T-helper 1 cell treated with Interleukin-12 subunit alpha and Interleukin-12 subunit beta and Interleukin-4 antibody, amounts not matched to agents 30 μg/mL and 1 μg/mL, for 36 hours (primary cell): Measurements from ENCODE around the gene ZSWIM4.
"Not testable (repeated sequence)": the region's sequence is repeated elsewhere in the genome, so short reads cannot be mapped to it uniquely, and the experiment has no call there.

ENCODE experiments used
- H3K27ac Mint-ChIP-seq: one replicate; pipeline ENCODE4 v1.8.0; 2021; ENCODE audit warnings: mild to moderate bottlenecking, mixed read lengths
- H3K27me3 Mint-ChIP-seq: one replicate; pipeline ENCODE4 v1.8.0; 2021; ENCODE audit warnings: low read depth, mixed read lengths
- H3K36me3 Mint-ChIP-seq: one replicate; pipeline ENCODE4 v1.8.0; 2021; ENCODE audit warnings: low read depth, mixed read lengths
- H3K4me1 Mint-ChIP-seq: one replicate; pipeline ENCODE4 v1.8.0; 2021; ENCODE audit warnings: low read depth, mixed read lengths
- H3K4me3 Mint-ChIP-seq: one replicate; pipeline ENCODE4 v1.8.0; 2021; ENCODE audit warnings: mild to moderate bottlenecking, moderate library complexity, mixed read lengths
- H3K9me3 Mint-ChIP-seq: one replicate; pipeline ENCODE4 v1.8.0; 2021; ENCODE audit warnings: mixed read lengths

The ZSWIM4 gene

GRCh38 chr19:13794757-13795589 lies at the start of gene ZSWIM4:
ZSWIM4 (plus strand) TSS chr19:13795443; CDS start chr19:13795649, 206 bp downstream.
- peak within 1 kb of the TSS; percentile 97 for H3K4me3 Mint-ChIP-seq
- no peaks in the 10 kb centered on the region for H3K9me3 Mint-ChIP-seq
- H3K4me1 Mint-ChIP-seq, result peaks cover 28% of the 10 kb centered on the region
- H3K27ac Mint-ChIP-seq, result peak within 1 kb of the TSS; percentile 96
- H3K36me3 Mint-ChIP-seq, result no peaks in the 10 kb centered on the region
- H3K27me3 Mint-ChIP-seq, result no peaks in the 10 kb centered on the region

GRCh38 chr19:13747098-13747453 lies 48.2 kb upstream of the ZSWIM4 start:
- H3K36me3 Mint-ChIP-seq, result peaks cover 2% of the 10 kb centered on the region
- H3K9me3 Mint-ChIP-seq, result peaks cover 7% of the 10 kb centered on the region
- no peaks in the 10 kb centered on the region for H3K27me3 Mint-ChIP-seq
- peak overlapping the region; percentile 36 for H3K27ac Mint-ChIP-seq
- H3K4me1 Mint-ChIP-seq, result peaks cover 14% of the 10 kb centered on the region
- peak overlapping the region; percentile 87 for H3K4me3 Mint-ChIP-seq

DNA sequence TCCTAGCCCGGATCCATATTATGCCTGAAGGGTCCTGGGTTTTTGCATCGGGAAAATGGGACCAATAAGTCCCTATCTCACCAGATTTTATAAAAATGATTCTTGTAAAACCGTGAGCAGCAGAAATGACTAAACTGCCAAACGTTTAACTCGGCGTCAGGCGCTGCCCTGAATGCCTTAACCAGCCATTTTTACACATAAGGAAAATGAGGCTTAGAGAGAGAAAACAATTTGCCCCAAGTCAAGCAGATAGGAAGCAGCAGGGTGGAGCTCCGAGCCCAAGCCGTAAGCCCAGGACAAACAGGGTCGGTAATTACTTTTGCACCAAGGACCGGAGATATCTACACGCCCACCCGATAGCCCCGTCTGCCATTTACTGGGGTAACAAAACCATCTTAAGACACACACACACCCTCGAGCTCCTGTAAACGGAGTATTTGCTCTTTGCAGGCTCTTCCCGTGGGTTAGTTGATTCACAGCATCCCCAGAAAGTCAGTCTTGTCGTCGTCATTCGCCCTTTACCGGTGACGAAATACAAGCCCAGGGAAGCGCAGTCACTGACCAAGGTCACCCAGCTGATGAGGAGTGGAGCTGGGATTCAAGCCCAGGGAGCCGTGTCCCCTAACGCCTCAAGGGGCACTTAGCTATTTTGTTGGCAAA lies 46.9 kb upstream of the ZSWIM4 start:
- peak overlapping the region; percentile 93 for H3K27ac Mint-ChIP-seq
- no peaks in the 10 kb centered on the region for H3K27me3 Mint-ChIP-seq
- peak overlapping the region; percentile 87 for H3K4me3 Mint-ChIP-seq
- peaks cover 7% of the 10 kb centered on the region for H3K9me3 Mint-ChIP-seq
- peaks cover 2% of the 10 kb centered on the region for H3K36me3 Mint-ChIP-seq
- peaks cover 14% of the 10 kb centered on the region for H3K4me1 Mint-ChIP-seq

GRCh38 chr19:13751436-13751835 lies 43.8 kb upstream of the ZSWIM4 start:
- Mint-ChIP-seq H3K27ac (no peak overlapping the region), H3K36me3 (peaks cover 16% of the 10 kb centered on the region), H3K27me3 (no peaks in the 10 kb centered on the region), H3K4me1 (peaks cover 14% of the 10 kb centered on the region), H3K9me3 (peaks cover 7% of the 10 kb centered on the region), H3K4me3 (no peak overlapping the region)

DNA sequence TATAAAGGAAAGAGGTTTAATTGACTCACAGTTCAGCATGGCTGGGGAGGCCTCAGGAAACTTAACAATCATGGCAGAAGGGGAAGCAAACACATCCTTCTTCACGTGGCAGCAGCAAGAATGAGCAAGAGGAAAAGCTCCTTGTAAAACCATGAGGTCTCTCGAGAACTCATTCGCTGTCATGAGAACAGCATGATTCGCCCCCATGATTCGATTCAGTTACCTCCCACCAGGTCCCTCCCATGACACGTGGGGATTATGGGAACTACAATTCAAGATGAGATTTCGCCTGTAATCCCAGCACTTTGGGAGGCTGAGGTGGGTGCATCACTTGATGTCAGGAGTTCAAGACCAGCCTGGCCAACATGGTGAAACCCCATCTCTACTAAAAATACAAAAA lies 41.6 kb upstream of the ZSWIM4 start:
- Mint-ChIP-seq H3K36me3 (peaks cover 26% of the 10 kb centered on the region), H3K4me1 (peaks cover 10% of the 10 kb centered on the region)
- H3K27ac Mint-ChIP-seq, H3K9me3 Mint-ChIP-seq, H3K4me3 Mint-ChIP-seq, H3K27me3 Mint-ChIP-seq: not testable (repeated sequence)

DNA sequence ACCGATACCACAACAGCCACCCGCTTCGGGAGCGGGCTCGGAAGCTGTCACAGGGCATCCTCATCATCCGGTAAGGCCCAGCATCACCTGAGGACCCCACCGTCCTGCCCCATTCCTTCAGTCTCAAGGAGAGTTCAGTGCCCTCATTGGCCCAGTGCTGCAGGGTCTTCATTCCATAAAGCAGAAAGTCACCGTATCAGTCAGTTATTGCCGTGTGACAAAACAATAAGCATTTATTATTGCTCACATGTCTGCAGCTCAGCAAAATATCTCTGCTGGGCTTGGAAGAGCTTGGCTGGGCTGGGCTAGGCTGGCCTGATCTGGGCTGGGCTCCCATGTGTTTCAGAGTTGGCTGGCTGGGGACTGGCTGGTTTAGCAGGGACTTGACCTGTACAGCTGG lies 39.0 kb upstream of the ZSWIM4 start:
- H3K4me1 Mint-ChIP-seq, result peaks cover 1% of the 10 kb centered on the region
- H3K36me3 Mint-ChIP-seq, result peaks cover 27% of the 10 kb centered on the region
- no peaks in the 10 kb centered on the region for H3K9me3 Mint-ChIP-seq
- H3K27ac Mint-ChIP-seq, result no peak overlapping the region
- H3K4me3 Mint-ChIP-seq, result no peak overlapping the region
- no peaks in the 10 kb centered on the region for H3K27me3 Mint-ChIP-seq

DNA sequence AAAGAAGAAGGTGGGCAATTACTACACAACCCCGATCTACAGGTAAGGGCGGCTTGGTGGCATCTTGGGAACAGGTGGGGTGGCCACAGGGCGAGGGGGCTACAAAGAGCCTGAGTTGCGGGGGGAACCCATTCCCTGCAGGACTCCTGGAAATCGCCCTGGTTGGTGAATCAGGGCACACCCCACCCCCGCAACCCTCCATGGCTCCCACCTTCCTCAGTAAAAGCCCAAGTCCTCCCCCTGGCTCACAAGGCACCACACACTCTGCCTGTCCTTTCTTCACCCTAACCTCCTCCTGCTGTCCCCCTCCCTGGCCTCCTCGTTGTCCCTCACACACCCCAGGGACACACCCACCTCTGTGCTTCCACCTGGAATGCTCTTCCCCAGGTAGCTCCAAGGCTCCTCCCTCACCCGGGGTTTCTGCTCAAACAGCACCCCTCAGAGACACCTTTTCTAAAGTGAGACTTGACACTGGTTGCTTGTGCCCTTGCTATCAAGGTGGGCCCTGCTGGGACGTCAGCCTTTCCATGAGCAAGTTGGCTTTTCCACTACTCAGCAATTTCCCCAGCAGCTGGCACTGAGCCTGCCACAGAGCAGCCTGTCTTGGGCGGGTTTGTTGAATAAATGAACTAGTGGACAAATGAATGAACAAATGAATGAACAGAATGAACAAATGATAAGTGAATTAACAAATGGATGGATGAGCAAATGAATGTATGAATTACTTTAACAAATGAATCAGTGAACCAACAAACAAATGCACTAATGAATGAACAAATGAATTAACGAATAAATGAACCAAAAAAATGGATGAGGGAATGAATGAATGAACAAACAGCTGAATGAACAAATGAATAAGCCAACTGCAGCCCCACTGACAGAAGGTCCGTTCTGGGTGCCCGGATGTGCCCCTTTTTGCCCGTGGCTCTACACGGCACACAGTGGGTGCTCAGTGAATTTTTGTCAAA lies 37.2 kb upstream of the ZSWIM4 start:
- no peak overlapping the region for H3K4me3 Mint-ChIP-seq
- no peaks in the 10 kb centered on the region for H3K9me3 Mint-ChIP-seq
- H3K4me1 Mint-ChIP-seq, result peaks cover 1% of the 10 kb centered on the region
- H3K27me3 Mint-ChIP-seq, result no peaks in the 10 kb centered on the region
- peaks cover 33% of the 10 kb centered on the region for H3K36me3 Mint-ChIP-seq
- H3K27ac Mint-ChIP-seq, result no peak overlapping the region

DNA sequence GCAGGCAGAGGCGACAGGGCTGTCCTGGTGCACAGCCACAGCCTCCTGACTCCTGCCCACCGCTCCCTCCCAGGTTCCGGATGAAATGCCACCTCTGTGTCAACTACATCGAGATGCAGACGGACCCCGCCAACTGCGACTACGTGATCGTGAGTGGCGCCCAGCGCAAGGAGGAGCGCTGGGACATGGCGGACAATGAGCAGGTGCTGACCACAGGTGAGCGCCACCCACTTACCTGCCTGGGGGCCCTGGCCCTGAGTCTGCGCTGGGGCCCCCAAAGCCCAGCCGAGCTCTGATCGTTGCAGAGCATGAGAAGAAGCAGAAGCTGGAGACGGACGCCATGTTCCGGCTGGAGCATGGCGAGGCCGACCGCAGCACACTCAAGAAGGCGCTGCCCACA lies 36.4 kb upstream of the ZSWIM4 start:
- H3K9me3 Mint-ChIP-seq, result no peaks in the 10 kb centered on the region
- H3K36me3 Mint-ChIP-seq, result peaks cover 31% of the 10 kb centered on the region
- H3K27ac Mint-ChIP-seq, result no peak overlapping the region
- no peaks in the 10 kb centered on the region for H3K27me3 Mint-ChIP-seq
- no peak overlapping the region for H3K4me3 Mint-ChIP-seq
- H3K4me1 Mint-ChIP-seq, result peaks cover 4% of the 10 kb centered on the region

- no peaks in the 10 kb centered on the region for H3K9me3 Mint-ChIP-seq
- H3K27ac Mint-ChIP-seq, result no peak overlapping the region
- H3K36me3 Mint-ChIP-seq, result peaks cover 22% of the 10 kb centered on the region
- no peaks in the 10 kb centered on the region for H3K27me3 Mint-ChIP-seq
- H3K4me3 Mint-ChIP-seq, result no peak overlapping the region
- peaks cover 15% of the 10 kb centered on the region for H3K4me1 Mint-ChIP-seq
Observed at GRCh38 chr19:13761423-13761822, 33.8 kb upstream of the ZSWIM4 start.

GRCh38 chr19:13762635-13763235 lies 32.5 kb upstream of the ZSWIM4 start:
- Mint-ChIP-seq H3K9me3 (no peaks in the 10 kb centered on the region), H3K4me1 (peaks cover 17% of the 10 kb centered on the region), H3K27me3 (no peaks in the 10 kb centered on the region), H3K27ac (no peak overlapping the region), H3K36me3 (peaks cover 17% of the 10 kb centered on the region), H3K4me3 (peak overlapping the region; percentile 54)

DNA sequence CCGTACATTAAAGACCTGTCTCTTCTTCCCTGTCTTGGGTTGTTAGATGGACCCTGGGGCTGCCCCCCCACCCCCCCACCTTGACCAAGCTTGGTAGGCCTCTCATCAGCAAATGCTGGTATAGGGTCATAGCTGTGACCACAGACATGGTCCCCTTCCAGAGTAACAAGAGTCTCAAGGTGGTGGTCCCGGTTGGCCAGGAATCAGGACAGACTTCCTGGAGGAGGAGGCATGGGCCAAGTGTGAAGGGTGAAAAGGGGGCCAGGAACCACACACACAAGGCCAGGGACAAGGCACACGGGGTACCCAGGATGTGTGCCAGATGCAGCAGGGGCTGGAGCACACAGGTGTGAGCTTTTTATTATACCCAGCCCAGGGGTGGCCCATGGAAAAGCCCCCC lies 32.0 kb upstream of the ZSWIM4 start:
- Mint-ChIP-seq H3K27ac (no peak overlapping the region), H3K36me3 (peaks cover 14% of the 10 kb centered on the region), H3K27me3 (no peaks in the 10 kb centered on the region), H3K4me1 (peaks cover 16% of the 10 kb centered on the region), H3K4me3 (peak overlapping the region; percentile 72), H3K9me3 (no peaks in the 10 kb centered on the region)

GRCh38 chr19:13764101-13764807 lies 31.0 kb upstream of the ZSWIM4 start, which contains the start of gene MRI1:
MRI1 (plus strand) TSS chr19:13764522; CDS start chr19:13764589, 67 bp downstream.
- Mint-ChIP-seq H3K27ac (peak within 1 kb of the TSS; percentile 84), H3K4me3 (peak within 1 kb of the TSS; percentile 87), H3K36me3 (peaks cover 9% of the 10 kb centered on the region), H3K9me3 (no peaks in the 10 kb centered on the region), H3K4me1 (peaks cover 15% of the 10 kb centered on the region), H3K27me3 (no peaks in the 10 kb centered on the region)

DNA sequence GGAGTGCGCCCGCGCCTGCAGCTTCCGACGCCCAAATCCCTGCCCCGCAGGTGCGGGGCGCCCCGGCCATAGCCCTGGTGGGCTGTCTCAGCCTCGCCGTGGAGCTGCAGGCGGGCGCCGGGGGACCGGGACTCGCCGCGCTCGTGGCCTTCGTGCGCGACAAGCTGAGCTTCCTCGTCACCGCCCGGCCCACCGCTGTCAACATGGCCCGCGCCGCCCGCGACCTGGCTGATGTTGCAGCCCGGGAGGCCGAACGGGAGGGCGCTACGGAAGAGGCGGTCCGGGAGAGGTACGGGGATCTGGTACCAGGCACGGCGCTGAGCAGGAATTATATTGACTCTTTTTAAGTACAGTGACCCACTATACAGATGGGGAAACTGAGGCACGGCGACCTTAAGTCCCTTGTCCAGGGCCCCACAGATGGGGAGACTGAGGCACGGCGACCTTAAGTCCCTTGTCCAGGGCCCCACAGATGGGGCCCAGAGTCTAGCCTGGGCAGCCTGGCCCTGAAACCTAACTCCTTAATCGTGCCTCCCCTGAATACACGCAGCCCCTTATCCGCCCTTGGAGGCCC lies 30.3 kb upstream of the ZSWIM4 start:
- H3K36me3 Mint-ChIP-seq, result peaks cover 9% of the 10 kb centered on the region
- no peaks in the 10 kb centered on the region for H3K9me3 Mint-ChIP-seq
- peak overlapping the region; percentile 61 for H3K27ac Mint-ChIP-seq
- H3K4me1 Mint-ChIP-seq, result peaks cover 15% of the 10 kb centered on the region
- no peaks in the 10 kb centered on the region for H3K27me3 Mint-ChIP-seq
- H3K4me3 Mint-ChIP-seq, result peak overlapping the region; percentile 87
